ENCODE measurements around the gene CPTP. TPM values are rescaled to one million over a fixed set of nuclear protein-coding genes. Genes with fewer than 3 reads are reported as not detected.

The CPTP gene
- total RNA-seq, 1 experiment from 2014 or later, result 141 TPM

DNA sequence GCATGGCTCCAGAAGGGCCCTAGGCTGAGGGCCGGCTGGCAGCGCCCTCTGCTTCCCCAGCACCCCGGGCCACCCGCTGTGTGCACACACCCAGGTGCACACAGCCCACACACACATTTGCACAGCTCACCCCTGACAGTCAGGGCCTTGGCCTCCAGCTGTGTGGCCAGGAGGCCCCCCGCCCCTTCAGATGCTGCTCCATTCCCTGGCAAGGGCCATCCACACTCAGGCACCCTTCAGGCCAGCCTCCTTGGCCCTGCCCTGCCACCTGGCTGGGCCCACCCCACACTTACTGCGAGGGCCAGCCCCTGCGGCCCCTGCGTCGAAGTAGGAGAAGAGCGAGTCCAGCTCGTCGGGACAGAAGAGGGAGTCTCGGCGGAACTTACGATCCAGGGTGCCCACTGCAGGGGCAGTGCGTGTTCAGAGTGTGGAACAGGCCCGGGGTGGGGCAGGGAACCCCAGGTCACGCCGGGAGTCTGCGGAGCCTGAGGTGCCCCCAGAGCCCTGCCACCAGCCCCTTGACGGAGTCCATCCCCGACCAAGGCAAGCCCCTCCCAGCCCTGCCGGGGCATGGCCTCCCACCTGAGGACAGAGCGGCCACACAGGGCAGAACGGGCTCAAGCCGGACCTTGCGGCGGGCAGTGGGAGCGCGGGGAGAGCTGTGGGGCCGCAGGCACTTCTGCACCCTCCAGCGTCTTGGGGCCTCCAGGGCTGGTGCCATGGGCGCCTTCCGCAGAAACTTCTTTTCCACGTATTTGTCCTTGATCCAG, 29.3 kb upstream of the CPTP start:
- H3F3A ChIP-seq (ENCODE audit: low read length, unreplicated experiment), result no peaks in the 10 kb centered on the region
- intact Hi-C loops (cut with micrococcal nuclease), result no loop called here
- H2AFZ ChIP-seq (ENCODE audit: low read length), result no peak overlapping the region
- no peaks in the 10 kb centered on the region for H3K79me2 ChIP-seq (ENCODE audit: low read length)
- H3K4me2 ChIP-seq (ENCODE audit: low read length), result no peak overlapping the region
- ATAC-seq, result no peak
- H3K4me1 ChIP-seq (ENCODE audit: insufficient read depth, low read length), result peaks cover 12% of the 10 kb centered on the region
- no peak overlapping the region for H3K27ac ChIP-seq (ENCODE audit: low read length)
- TF ChIP-seq EZH2phosphoT487 (IDR thresholded peaks at IDR 0.05; ENCODE audit: borderline replicate concordance, low read length) (no peak), EZH2 (IDR thresholded peaks at IDR 0.05; ENCODE audit: low read length, unreplicated experiment) (no peak), CTCF (conservative IDR thresholded peaks at IDR 0.05; ENCODE audit: low read depth, low read length) (no peak)
- H3K4me3 ChIP-seq (ENCODE audit: low read length), result no peak overlapping the region
- H3K9ac ChIP-seq (ENCODE audit: low read length), result no peak overlapping the region
- ChIA-PET POLR2A (ENCODE audit: unreplicated experiment) (no interaction called here), CTCF (no interaction called here)
- H3K9me2 ChIP-seq (replicated peaks; ENCODE audit: low read length), result no peaks in the 10 kb centered on the region
- no peak for DNase-seq
- no peaks in the 10 kb centered on the region for H3K27me3 ChIP-seq (ENCODE audit: low read length)
- H3K36me3 ChIP-seq (ENCODE audit: low read depth, low read length), result no peaks in the 10 kb centered on the region
- H4K20me1 ChIP-seq (ENCODE audit: low read length), result no peaks in the 10 kb centered on the region
- H3K9me3 ChIP-seq (ENCODE audit: low read length), result no peaks in the 10 kb centered on the region
- no TSS peak for BruUV-seq (replicated peaks)

DNA sequence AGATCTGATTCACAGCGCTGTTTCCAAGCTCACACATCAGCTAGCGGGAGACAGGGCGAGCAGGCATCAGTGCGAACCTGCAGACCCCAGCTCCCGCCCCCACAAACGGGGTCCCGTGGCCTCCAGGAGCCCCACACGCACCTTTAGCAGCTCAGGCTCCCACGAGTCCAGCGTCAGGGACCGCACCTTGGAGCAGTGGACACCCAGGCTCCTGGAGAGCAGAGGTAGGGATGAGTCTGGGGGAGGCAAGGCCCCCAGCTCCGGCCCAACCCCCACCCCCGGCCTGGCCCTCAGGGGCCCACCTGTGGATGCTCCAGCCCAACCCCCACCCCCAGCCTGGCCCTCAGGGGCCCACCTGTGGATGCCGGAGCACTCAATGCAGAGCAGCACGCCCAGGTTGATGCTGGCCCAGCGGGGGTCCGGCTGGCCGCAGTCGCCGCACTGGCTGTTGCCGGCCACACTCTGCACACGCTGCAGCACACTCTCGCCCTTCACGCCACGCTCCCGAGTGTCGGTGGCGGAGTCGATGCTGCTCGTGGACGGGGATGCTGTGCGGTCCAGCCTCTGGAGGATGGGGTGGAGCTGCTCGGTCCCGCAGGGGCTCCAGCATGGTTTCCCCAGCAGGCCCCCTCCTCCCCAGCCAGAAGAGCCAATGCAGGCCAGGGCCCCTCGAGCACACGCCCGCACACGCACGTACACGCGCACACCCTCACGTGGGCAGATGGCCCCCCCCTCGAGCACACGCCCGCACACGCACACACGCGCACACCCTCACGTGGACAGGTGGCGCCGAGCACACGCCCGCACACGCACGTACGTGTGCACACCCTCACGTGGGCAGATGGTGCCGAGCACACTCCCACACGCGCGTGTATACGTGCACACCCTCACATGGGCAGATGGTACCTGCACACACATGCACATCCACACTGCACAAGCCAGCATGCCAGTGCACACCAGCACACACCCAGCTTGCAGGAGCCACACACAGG, 28.2 kb upstream of the CPTP start:
- ChIA-PET POLR2A (ENCODE audit: unreplicated experiment) (no interaction called here), CTCF (no interaction called here)

More for the DNA sequence above, 28.2 kb upstream of the CPTP start:
- Histone ChIP-seq H3K9me2 (replicated peaks; ENCODE audit: low read length) (no peaks in the 10 kb centered on the region), H3K4me2 (ENCODE audit: low read length) (no peak overlapping the region), H3K4me3 (ENCODE audit: low read length) (no peak overlapping the region), H3K4me1 (ENCODE audit: insufficient read depth, low read length) (peaks cover 4% of the 10 kb centered on the region), H2AFZ (ENCODE audit: low read length) (no peak overlapping the region), H4K20me1 (ENCODE audit: low read length) (no peaks in the 10 kb centered on the region), H3K27ac (ENCODE audit: low read length) (no peak overlapping the region), H3K9me3 (ENCODE audit: low read length) (no peaks in the 10 kb centered on the region), H3K9ac (ENCODE audit: low read length) (no peak overlapping the region), H3K36me3 (ENCODE audit: low read depth, low read length) (no peaks in the 10 kb centered on the region), H3K79me2 (ENCODE audit: low read length) (no peaks in the 10 kb centered on the region), H3K27me3 (ENCODE audit: low read length) (no peaks in the 10 kb centered on the region), H3F3A (ENCODE audit: low read length, unreplicated experiment) (no peaks in the 10 kb centered on the region)
- BruUV-seq (replicated peaks), result no TSS peak
- intact Hi-C loops (cut with micrococcal nuclease), result no loop called here
- DNase-seq (no peak), ATAC-seq (no peak)
- TF ChIP-seq EZH2phosphoT487 (IDR thresholded peaks at IDR 0.05; ENCODE audit: borderline replicate concordance, low read length), result no peak
- no peak for TF ChIP-seq EZH2 (IDR thresholded peaks at IDR 0.05; ENCODE audit: low read length, unreplicated experiment)
- no peak for TF ChIP-seq CTCF (conservative IDR thresholded peaks at IDR 0.05; ENCODE audit: low read depth, low read length)

Measured in PC-3 (cell line).